ENCODE results near the gene SBF2. TPM values are rescaled to one million over a fixed set of nuclear protein-coding genes. Genes with fewer than 3 reads are reported as not detected.

SBF2 gene
- total and polyA plus RNA-seq, 7 experiments from 2014 or later = 4.2 to 35.2 (median 13.3) TPM

- H3K36me3 Mint-ChIP-seq = peaks cover 12 to 56% (median 49%) of the 10 kb centered on the region in 5 donors
Measured at GRCh38 chr11:9842923-9843322, 451.1 kb downstream of the SBF2 start.

GRCh38 chr11:9840460-9841004 lies 453.5 kb downstream of the SBF2 start:
- Mint-ChIP-seq H3K4me3 (peak overlapping the region in 8 of 10 donors; percentile 33 to 67 (median 55)), H3K27me3 (peaks cover 0 to 2% (median 0%) of the 10 kb centered on the region in 5 donors), H3K27ac (peak overlapping the region in 8 of 9 donors; percentile 65 to 80 (median 72)), H3K4me1 (peaks cover 19 to 50% (median 38%) of the 10 kb centered on the region in 7 donors), H3K9me3 (peaks cover 0 to 4% (median 0%) of the 10 kb centered on the region in 11 donors), H3K36me3 (peaks cover 2 to 45% (median 33%) of the 10 kb centered on the region in 5 donors)
- H3K27ac ChIP-seq (ENCODE audit: low read depth, low read length) = no peak overlapping the region
- ATAC-seq = peak; percentile 38
- POLR2A ChIA-PET = no interaction called here
- DNase-seq = peak in 2 of 9 donors; percentile 9 to 25
- CTCF ChIA-PET = interaction anchor here (0.6 kb wide), 1 partner anchor 14 kb away, joined by 3 read pairs; no protein-coding TSS in a partner anchor
- H3K4me1 ChIP-seq (ENCODE audit: control insufficient read depth in 2 of 2, insufficient read depth in 2 of 2, low read length in 2 of 2) = peaks cover 5 to 17% of the 10 kb centered on the region in 2 donors
- H3K36me3 ChIP-seq (ENCODE audit: control insufficient read depth in 2 of 3, insufficient read depth in 3 of 3, low read length in 3 of 3) = no peaks in the 10 kb centered on the region
- no peaks in the 10 kb centered on the region for H3K9me3 ChIP-seq (ENCODE audit: control insufficient read depth in 2 of 3, low read length in 3 of 3)
- H3K4me3 ChIP-seq (ENCODE audit: low read length) = no peak overlapping the region
- no peaks in the 10 kb centered on the region for H3K27me3 ChIP-seq (ENCODE audit: control insufficient read depth in 2 of 2, insufficient read depth in 2 of 2, low read length in 2 of 2)
- intact Hi-C loops (cut with micrococcal nuclease) = loop anchor here in 1 of 2 donors (2.0 kb wide), 2 partner anchors 20 to 82 kb away; no protein-coding TSS in a partner anchor

More at GRCh38 chr11:9842923-9843322, 451.1 kb downstream of the SBF2 start:
- no peaks in the 10 kb centered on the region for H3K27me3 ChIP-seq (ENCODE audit: control insufficient read depth in 2 of 2, insufficient read depth in 2 of 2, low read length in 2 of 2)
- no peaks in the 10 kb centered on the region for H3K9me3 ChIP-seq (ENCODE audit: control insufficient read depth in 2 of 3, low read length in 3 of 3)
- H3K36me3 ChIP-seq (ENCODE audit: control insufficient read depth in 2 of 3, insufficient read depth in 3 of 3, low read length in 3 of 3) = peaks cover 0 to 8% (median 0%) of the 10 kb centered on the region in 3 experiments
- H3K4me1 Mint-ChIP-seq = peaks cover 22 to 64% (median 47%) of the 10 kb centered on the region in 7 donors
- no peak overlapping the region for H3K4me3 ChIP-seq (ENCODE audit: low read length)
- no peak for DNase-seq
- H3K27ac ChIP-seq (ENCODE audit: low read depth, low read length) = no peak overlapping the region
- POLR2A ChIA-PET = no interaction called here
- peak overlapping the region in 3 of 10 donors; percentile 0 to 16 (median 16) for H3K4me3 Mint-ChIP-seq
- no peak for ATAC-seq
- CTCF ChIA-PET = no interaction called here
- peaks cover 5 to 17% of the 10 kb centered on the region in 2 donors for H3K4me1 ChIP-seq (ENCODE audit: control insufficient read depth in 2 of 2, insufficient read depth in 2 of 2, low read length in 2 of 2)
- H3K9me3 Mint-ChIP-seq = peaks cover 0 to 4% (median 0%) of the 10 kb centered on the region in 11 donors
- H3K27ac Mint-ChIP-seq = peak overlapping the region in 7 of 9 donors; percentile 17 to 76 (median 37)
- intact Hi-C loops (cut with micrococcal nuclease) = no loop called here
- peaks cover 0 to 2% (median 0%) of the 10 kb centered on the region in 5 donors for H3K27me3 Mint-ChIP-seq

- ATAC-seq = no peak
Measured at GRCh38 chr11:9839550-9839949, 454.5 kb downstream of the SBF2 start.

DNA sequence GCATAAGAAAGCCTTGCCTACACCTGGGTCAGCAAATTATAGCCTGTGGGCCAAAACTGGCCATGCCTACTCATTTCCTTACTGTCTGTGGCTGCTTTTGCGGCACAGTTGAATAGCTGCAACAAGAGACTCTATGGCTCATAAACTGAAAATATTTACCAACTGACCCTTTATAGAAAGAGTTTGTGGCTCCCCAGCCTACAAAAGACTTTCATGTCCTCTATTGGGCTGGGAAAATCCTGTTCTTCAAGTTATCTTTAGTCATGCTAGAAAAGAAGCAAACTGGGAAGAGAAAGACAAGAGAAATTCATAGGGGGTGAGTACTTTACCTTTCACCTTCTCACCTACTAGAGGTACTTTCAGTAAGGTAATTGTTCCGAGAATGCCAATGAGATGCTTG lies 455.1 kb downstream of the SBF2 start:
- H3K4me1 ChIP-seq (ENCODE audit: control insufficient read depth in 2 of 2, insufficient read depth in 2 of 2, low read length in 2 of 2) = peaks cover 5 to 17% of the 10 kb centered on the region in 2 donors
- H3K36me3 ChIP-seq (ENCODE audit: control insufficient read depth in 2 of 3, insufficient read depth in 3 of 3, low read length in 3 of 3) = no peaks in the 10 kb centered on the region
- H3K27ac Mint-ChIP-seq = peak overlapping the region in 6 of 9 donors; percentile 28 to 78 (median 50)
- ChIA-PET POLR2A (no interaction called here), CTCF (no interaction called here)
- no peak overlapping the region for H3K4me3 ChIP-seq (ENCODE audit: low read length)
- intact Hi-C loops (cut with micrococcal nuclease) = no loop called here
- H3K27me3 ChIP-seq (ENCODE audit: control insufficient read depth in 2 of 2, insufficient read depth in 2 of 2, low read length in 2 of 2) = no peaks in the 10 kb centered on the region
- H3K9me3 ChIP-seq (ENCODE audit: control insufficient read depth in 2 of 3, low read length in 3 of 3) = no peaks in the 10 kb centered on the region
- H3K27me3 Mint-ChIP-seq = peaks cover 0 to 2% (median 0%) of the 10 kb centered on the region in 5 donors
- DNase-seq = no peak
- H3K4me3 Mint-ChIP-seq = peak overlapping the region in 5 of 10 donors; percentile 18 to 41 (median 29)
- no peak overlapping the region for H3K27ac ChIP-seq (ENCODE audit: low read depth, low read length)
- ATAC-seq = no peak
- peaks cover 0 to 4% (median 0%) of the 10 kb centered on the region in 11 donors for H3K9me3 Mint-ChIP-seq
- peaks cover 0 to 36% (median 27%) of the 10 kb centered on the region in 5 donors for H3K36me3 Mint-ChIP-seq
- peaks cover 19 to 50% (median 38%) of the 10 kb centered on the region in 7 donors for H3K4me1 Mint-ChIP-seq

More at GRCh38 chr11:9839550-9839949, 454.5 kb downstream of the SBF2 start:
- no peak overlapping the region for H3K4me3 ChIP-seq (ENCODE audit: low read length)
- no peaks in the 10 kb centered on the region for H3K36me3 ChIP-seq (ENCODE audit: control insufficient read depth in 2 of 3, insufficient read depth in 3 of 3, low read length in 3 of 3)
- CTCF ChIA-PET = no interaction called here
- intact Hi-C loops (cut with micrococcal nuclease) = no loop called here
- H3K9me3 ChIP-seq (ENCODE audit: control insufficient read depth in 2 of 3, low read length in 3 of 3) = no peaks in the 10 kb centered on the region
- no peak for DNase-seq
- H3K9me3 Mint-ChIP-seq = peaks cover 0 to 4% (median 0%) of the 10 kb centered on the region in 11 donors
- H3K27ac Mint-ChIP-seq = peak overlapping the region in 5 of 9 donors; percentile 28 to 72 (median 62)
- POLR2A ChIA-PET = no interaction called here
- H3K4me1 Mint-ChIP-seq = peaks cover 19 to 50% (median 38%) of the 10 kb centered on the region in 7 donors
- peaks cover 0 to 2% (median 0%) of the 10 kb centered on the region in 5 donors for H3K27me3 Mint-ChIP-seq
- H3K36me3 Mint-ChIP-seq = peaks cover 0 to 41% (median 27%) of the 10 kb centered on the region in 5 donors
- H3K4me3 Mint-ChIP-seq = peak overlapping the region in 9 of 10 donors; percentile 13 to 56 (median 29)
- H3K27me3 ChIP-seq (ENCODE audit: control insufficient read depth in 2 of 2, insufficient read depth in 2 of 2, low read length in 2 of 2) = no peaks in the 10 kb centered on the region
- H3K27ac ChIP-seq (ENCODE audit: low read depth, low read length) = no peak overlapping the region
- H3K4me1 ChIP-seq (ENCODE audit: control insufficient read depth in 2 of 2, insufficient read depth in 2 of 2, low read length in 2 of 2) = peaks cover 5 to 17% of the 10 kb centered on the region in 2 donors

- ChIA-PET CTCF (no interaction called here), POLR2A (no interaction called here)
- H3K4me1 Mint-ChIP-seq = peaks cover 19 to 49% (median 38%) of the 10 kb centered on the region in 7 donors
- H3K27me3 Mint-ChIP-seq = peaks cover 0 to 2% (median 0%) of the 10 kb centered on the region in 5 donors
- H3K9me3 ChIP-seq (ENCODE audit: control insufficient read depth in 2 of 3, low read length in 3 of 3) = no peaks in the 10 kb centered on the region
- H3K36me3 Mint-ChIP-seq = peaks cover 0 to 36% (median 27%) of the 10 kb centered on the region in 5 donors
- no peaks in the 10 kb centered on the region for H3K27me3 ChIP-seq (ENCODE audit: control insufficient read depth in 2 of 2, insufficient read depth in 2 of 2, low read length in 2 of 2)
- H3K4me3 ChIP-seq (ENCODE audit: low read length) = no peak overlapping the region
- no peak overlapping the region for H3K4me3 Mint-ChIP-seq
- H3K9me3 Mint-ChIP-seq = peaks cover 0 to 4% (median 0%) of the 10 kb centered on the region in 11 donors
- DNase-seq (no peak), ATAC-seq (no peak)
- H3K36me3 ChIP-seq (ENCODE audit: control insufficient read depth in 2 of 3, insufficient read depth in 3 of 3, low read length in 3 of 3) = no peaks in the 10 kb centered on the region
- peaks cover 5 to 17% of the 10 kb centered on the region in 2 donors for H3K4me1 ChIP-seq (ENCODE audit: control insufficient read depth in 2 of 2, insufficient read depth in 2 of 2, low read length in 2 of 2)
- intact Hi-C loops (cut with micrococcal nuclease) = no loop called here
- no peak overlapping the region for H3K27ac Mint-ChIP-seq
- no peak overlapping the region for H3K27ac ChIP-seq (ENCODE audit: low read depth, low read length)
Measured at GRCh38 chr11:9838229-9838628, 455.8 kb downstream of the SBF2 start.

- Mint-ChIP-seq H3K27ac (no peak overlapping the region), H3K36me3 (peaks cover 0 to 33% (median 30%) of the 10 kb centered on the region in 5 donors), H3K27me3 (no peaks in the 10 kb centered on the region), H3K4me3 (no peak overlapping the region), H3K9me3 (peaks cover 0 to 1% (median 0%) of the 10 kb centered on the region in 11 donors), H3K4me1 (peaks cover 4 to 10% (median 5%) of the 10 kb centered on the region in 7 donors)
- Histone ChIP-seq H3K4me3 (ENCODE audit: low read length) (no peak overlapping the region), H3K9me3 (ENCODE audit: control insufficient read depth in 2 of 3, low read length in 3 of 3) (no peaks in the 10 kb centered on the region), H3K27me3 (ENCODE audit: control insufficient read depth in 2 of 2, insufficient read depth in 2 of 2, low read length in 2 of 2) (no peaks in the 10 kb centered on the region), H3K27ac (ENCODE audit: low read depth, low read length) (no peak overlapping the region), H3K36me3 (ENCODE audit: control insufficient read depth in 2 of 3, insufficient read depth in 3 of 3, low read length in 3 of 3) (no peaks in the 10 kb centered on the region), H3K4me1 (ENCODE audit: control insufficient read depth in 2 of 2, insufficient read depth in 2 of 2, low read length in 2 of 2) (no peaks in the 10 kb centered on the region)
- intact Hi-C loops (cut with micrococcal nuclease) = no loop called here
- ATAC-seq = no peak
- CTCF ChIA-PET = interaction anchor here (1.1 kb wide), 1 partner anchor 473 kb away, joined by 4 read pairs; no protein-coding TSS in a partner anchor
- DNase-seq = no peak
- POLR2A ChIA-PET = no interaction called here
Measured at GRCh38 chr11:9834291-9834690, 459.7 kb downstream of the SBF2 start.

All from naive thymus-derived CD4-positive, alpha-beta T cell (primary cell).